Breast epithelium (tissue), 3 donors: ENCODE measurements around the gene EPC1.

ENCODE experiments used
- CTCF ChIP-seq, 3 donors: fragments of 450-650 bp; IDR thresholded peaks; one replicate each; pipeline ENCODE4 v1.5.1; 2016 to 2017; ENCODE audit warnings: antibody characterized with exemption in 3 of 3, mild to moderate bottlenecking in 3 of 3, moderate library complexity in 3 of 3
- POLR2A ChIP-seq: fragments of 450-650 bp; IDR thresholded peaks from one replicate; pipeline ENCODE4 v1.6.1; 2016; ENCODE audit warnings: antibody characterized with exemption, mild to moderate bottlenecking, moderate library complexity
- POLR2AphosphoS5 ChIP-seq, 3 donors: sonication (generic); formaldehyde crosslinking; IDR thresholded peaks; one replicate each; pipeline ENCODE4 v1.6.1; 2017; ENCODE audit warnings: antibody characterized with exemption in 3 of 3

DNA sequence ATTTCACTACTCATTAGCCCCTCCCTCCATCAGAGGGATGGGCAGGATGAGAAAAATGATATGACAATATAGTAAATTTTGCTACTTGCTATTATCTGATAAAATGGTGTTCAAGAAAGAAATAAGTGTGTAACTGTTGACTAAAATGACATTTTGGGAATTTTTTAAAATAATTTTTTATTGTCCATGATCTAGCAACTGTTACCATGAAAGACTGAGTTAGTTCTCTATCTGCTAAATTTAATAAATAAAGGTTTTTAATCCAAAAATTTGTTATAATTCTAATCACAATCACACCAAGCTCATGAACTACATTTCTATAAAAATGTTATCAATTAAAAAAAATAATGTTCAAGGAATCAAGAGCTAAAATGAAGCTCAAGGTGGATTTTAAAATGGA is 28.7 kb upstream of the EPC1 start:
- TF ChIP-seq POLR2A (no peak), POLR2AphosphoS5 (IDR thresholded peaks at IDR 0.05) (no peak), CTCF (IDR thresholded peaks at IDR 0.05) (no peak)
